GM21390 (cell line): Measurements from ENCODE around the gene MRPS18A.

ENCODE experiments used
- ATAC-seq: cut with Tn5 transposase; IDR thresholded peaks from one replicate; pipeline ENCODE4 v1.9.1; 2021; ENCODE audit not compliant: unreplicated experiment

The MRPS18A gene

GRCh38 chr6:43687437-43688347 lies at the start of gene MRPS18A:
Gene MRPS18A, minus strand, starts transcription at chr6:43687791. Its CDS starts 12 bp downstream, at chr6:43687779.
- ATAC-seq: peak; percentile 91

DNA sequence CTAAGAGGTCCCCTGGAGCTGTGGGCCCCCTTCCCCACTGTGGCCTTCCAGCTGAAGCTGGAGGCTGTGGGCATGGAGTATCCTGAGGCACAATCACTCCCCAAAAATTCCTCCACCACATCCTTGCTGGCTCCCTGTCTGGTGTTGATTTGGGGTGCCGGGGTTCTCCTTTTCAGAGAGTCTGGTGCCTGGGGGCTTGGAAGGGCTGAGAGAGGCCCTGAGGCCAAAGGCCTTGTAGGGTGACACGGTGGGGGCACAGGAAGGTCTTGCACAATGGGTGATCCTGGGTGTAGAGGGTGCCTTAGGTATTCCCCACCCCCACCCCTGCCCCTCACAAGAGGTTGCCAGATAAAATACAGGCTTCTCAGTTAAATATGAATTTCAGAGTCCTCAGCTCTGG lies 49.3 kb upstream of the MRPS18A start:
- no peak for ATAC-seq

- no peak for ATAC-seq
Observed at GRCh38 chr6:43736211-43736786, 48.7 kb upstream of the MRPS18A start.

DNA sequence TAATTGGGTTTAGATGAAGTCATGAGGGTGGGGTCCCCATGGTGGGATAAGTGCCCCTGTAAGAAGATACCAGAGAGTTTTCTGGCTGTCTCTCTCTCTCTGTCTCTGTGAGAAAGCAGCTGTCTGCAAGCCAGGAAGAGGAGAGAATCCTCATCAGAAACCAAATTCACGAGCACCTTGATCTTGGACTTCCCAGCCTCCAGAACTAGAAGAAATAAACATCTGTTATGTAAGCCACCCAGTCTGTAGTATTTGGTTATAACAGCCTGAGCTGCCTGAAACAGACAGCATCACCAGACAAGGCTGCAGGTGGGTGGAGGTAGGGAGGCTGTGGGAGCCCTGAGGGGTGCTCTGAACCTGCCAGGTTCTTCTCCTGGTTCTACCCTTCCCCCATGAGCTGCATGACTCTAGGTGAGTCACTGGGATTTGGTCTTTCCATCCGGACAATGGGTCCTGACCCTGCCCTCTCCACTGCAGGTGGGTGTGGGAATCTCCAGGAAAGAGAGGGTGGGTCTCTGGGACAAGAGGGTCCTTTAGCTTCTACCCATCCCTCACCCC lies 48.1 kb upstream of the MRPS18A start:
- ATAC-seq: no peak

DNA sequence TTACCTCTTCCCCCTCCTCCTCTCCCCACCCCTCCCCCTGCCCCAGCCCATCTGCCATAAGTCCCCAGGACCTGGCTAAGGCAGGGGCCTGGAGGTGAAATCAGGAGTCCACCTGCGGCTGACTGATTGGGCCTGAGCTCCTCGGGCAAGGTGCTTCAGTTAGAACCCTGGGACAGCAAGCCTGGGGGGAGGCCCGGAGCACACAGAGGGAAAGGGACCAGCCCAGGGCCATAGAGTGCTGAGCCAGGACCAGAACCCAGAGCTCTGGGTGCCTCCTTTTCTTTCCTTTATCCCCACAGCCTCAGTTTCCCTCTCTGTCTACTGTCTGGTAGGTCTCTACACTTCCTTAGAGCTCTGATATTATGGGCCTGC lies 46.7 kb upstream of the MRPS18A start:
- ATAC-seq: no peak

GRCh38 chr6:43733471-43734293 lies 46.1 kb upstream of the MRPS18A start:
- ATAC-seq: no peak

DNA sequence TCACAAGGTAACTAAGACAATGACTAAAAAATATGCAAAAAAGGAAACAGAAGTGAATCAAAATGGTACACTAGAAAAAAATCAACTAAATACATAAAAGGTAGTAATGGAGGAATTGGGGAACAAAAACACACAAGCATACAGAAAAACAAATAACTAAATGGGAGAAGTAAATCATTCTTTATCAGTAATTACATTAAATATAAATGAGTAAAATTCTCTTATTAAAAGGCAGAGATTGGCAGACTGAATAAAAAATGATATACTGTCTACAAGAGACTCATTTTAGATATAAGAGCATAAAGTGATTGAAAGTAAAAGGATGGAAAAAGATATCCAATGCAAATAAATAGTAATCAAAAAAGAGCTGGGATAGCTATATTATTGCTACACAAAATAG lies 43.0 kb upstream of the MRPS18A start:
- ATAC-seq: no peak

- no peak for ATAC-seq
Observed at GRCh38 chr6:43729537-43729936, 41.9 kb upstream of the MRPS18A start.

DNA sequence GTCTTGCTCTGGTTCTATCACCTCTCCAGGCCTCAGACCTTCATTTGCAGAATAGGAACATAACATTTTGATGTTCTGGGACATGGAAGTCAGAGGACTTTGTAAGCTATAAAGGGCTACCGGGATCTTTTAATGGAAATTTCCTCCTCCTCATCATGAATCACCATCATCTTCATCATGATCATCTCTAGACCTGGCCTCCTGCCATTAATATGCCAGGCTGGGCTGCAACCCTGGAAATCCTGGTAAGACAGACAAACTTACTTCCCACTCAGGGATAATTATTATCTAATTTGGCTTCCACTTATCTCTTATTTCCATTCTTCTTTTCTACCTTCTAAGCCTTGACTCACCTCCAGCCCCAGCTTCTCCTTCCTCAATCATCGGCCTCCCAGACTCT lies 41.0 kb upstream of the MRPS18A start:
- ATAC-seq: no peak

DNA sequence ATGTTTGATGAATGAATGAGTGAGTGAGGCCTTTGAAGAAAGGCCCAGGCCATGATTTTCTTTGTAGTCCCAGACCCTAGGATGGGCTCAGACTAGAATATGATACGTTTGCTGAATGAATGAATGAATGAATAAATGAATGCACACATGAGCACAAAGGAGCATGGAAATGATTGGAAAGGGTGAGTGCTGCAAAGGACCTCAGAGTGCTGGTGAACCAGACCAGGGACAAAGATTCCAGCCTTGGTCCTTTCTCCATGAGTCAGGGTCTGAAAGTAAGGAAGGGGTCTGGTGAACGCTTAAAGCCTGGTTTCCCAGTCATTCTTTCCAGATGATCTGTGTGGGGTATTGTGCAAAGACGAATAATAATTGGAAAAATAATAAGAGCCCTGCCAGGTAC lies 40.0 kb upstream of the MRPS18A start:
- ATAC-seq: no peak

DNA sequence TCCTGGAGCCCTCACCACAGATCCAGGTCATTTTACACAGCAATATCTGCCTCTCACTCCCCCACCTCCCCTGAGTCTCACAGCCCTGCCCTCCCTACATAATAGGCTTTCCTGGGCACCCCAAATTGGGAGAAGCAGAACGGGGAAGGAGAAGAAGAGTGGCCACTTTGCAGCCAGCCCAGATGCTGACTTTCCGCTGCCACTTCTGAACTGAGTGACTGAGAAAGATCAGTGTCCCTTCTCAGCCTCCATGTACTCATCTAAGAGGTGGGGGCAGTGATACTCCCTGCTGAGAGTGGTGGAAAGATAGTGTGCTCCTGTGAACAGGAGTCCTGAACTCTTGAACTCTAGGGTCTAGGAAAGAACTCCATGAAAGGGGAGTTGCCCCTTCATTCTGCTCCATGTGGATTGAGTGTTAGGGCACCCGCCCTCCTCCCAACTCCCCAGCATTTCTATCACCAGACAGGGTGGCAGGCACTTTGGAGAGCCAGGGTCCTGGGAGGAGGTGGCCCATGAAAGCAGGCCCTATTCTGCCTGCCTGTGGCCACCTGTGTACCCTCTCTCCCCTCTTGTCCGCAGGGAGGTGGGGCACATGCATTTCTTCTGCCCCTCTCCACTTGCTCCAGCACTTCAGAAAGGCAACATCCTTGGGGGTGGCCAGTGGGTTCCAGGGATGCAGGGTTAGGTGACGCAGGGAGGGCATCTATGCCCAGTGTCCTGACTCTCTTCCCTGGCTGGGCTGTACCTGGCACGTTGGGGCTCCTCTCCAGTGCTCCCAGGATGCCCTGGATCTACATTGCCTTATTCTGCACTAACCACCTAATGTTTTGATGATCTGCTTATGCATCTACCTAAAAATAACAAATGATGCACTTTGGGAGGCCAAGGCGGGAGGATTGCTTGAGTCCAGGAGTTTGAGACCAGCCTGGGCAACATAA lies 38.3 kb upstream of the MRPS18A start:
- ATAC-seq: no peak

- ATAC-seq: peak; percentile 78
Observed at GRCh38 chr6:43724914-43725642, 37.5 kb upstream of the MRPS18A start.

- ATAC-seq: no peak
Observed at GRCh38 chr6:43724354-43724753, 36.8 kb upstream of the MRPS18A start.

- ATAC-seq: peak; percentile 57
Observed at GRCh38 chr6:43723737-43724295, 36.2 kb upstream of the MRPS18A start.

DNA sequence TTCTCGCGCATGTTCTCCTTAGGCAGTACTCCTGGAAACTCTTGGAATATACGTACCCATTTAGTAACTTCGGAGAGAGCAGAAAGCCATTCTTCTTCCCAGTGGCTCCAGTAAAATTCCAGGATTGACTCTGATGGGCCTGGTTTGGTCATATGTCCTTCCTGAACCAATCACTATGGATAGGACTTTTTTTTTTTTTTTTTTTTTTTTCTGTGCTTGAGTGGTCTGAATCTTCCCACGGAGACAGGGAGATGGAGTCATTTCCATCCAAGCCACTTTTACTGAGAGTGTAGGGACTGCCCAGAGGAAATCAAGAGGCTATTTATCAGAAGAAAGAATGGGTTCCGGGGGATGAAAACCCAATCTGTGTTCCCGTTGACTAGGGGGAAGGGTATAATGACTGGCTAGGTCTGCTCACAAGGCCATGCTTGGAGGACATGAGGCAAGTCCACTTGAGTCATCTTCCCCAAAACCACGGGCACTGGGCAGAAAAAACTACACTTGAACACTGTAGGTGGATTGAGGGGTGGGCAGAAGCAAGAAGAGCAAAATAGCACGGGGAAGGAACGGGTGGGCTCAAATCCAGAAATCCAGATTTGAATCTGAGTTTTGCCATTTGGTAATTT lies 35.4 kb upstream of the MRPS18A start:
- ATAC-seq: no peak

DNA sequence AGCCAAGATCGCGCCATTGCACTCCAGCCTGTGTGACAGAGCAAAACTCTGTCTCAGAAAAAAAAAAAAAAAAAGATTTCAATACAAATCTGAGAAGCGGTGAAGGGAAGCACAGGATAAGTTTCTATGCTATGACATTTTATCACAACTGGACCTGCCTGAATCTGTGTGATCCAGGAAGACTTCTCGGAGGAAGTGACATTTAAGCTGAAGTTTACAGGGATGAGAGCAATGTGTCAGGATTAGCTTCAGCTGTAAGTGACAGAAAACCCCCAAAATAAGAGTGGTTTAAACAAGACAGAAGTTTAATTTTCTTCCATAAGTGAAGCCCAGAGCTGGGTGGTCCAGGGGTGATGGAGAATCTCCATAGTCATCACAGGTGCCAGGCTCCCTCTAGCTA lies 33.4 kb upstream of the MRPS18A start:
- ATAC-seq: no peak

- ATAC-seq: no peak
Observed at GRCh38 chr6:43719511-43719910, 31.9 kb upstream of the MRPS18A start.

GRCh38 chr6:43718387-43719105 lies 31.0 kb upstream of the MRPS18A start:
- no peak for ATAC-seq
